Rectal smooth muscle tissue (tissue), 1 donor: Measurements from ENCODE around the gene HSPB9.
"Not testable (repeated sequence)": the region's sequence is repeated elsewhere in the genome, so short reads cannot be mapped to it uniquely, and the experiment has no call there.

ENCODE experiments used
- H3K27ac ChIP-seq: one replicate; pipeline ENCODE4 v1.7.0; 2013; ENCODE audit warnings: low read depth, low read length, inconsistent platforms
- H3K27me3 ChIP-seq: one replicate; pipeline ENCODE4 v1.7.0; 2013; ENCODE audit warnings: low read length; ENCODE audit not compliant: control insufficient read depth, insufficient read depth
- H3K36me3 ChIP-seq: one replicate; pipeline ENCODE4 v1.7.0; 2013; ENCODE audit warnings: low read length; ENCODE audit not compliant: control insufficient read depth, insufficient read depth
- H3K4me1 ChIP-seq: one replicate; pipeline ENCODE4 v1.7.0; 2013; ENCODE audit warnings: low read length; ENCODE audit not compliant: control insufficient read depth, insufficient read depth
- H3K4me3 ChIP-seq: one replicate; pipeline ENCODE4 v1.7.0; 2013; ENCODE audit warnings: low read length
- H3K9ac ChIP-seq: one replicate; pipeline ENCODE4 v1.7.0; 2013; ENCODE audit warnings: low read length

Gene HSPB9

DNA sequence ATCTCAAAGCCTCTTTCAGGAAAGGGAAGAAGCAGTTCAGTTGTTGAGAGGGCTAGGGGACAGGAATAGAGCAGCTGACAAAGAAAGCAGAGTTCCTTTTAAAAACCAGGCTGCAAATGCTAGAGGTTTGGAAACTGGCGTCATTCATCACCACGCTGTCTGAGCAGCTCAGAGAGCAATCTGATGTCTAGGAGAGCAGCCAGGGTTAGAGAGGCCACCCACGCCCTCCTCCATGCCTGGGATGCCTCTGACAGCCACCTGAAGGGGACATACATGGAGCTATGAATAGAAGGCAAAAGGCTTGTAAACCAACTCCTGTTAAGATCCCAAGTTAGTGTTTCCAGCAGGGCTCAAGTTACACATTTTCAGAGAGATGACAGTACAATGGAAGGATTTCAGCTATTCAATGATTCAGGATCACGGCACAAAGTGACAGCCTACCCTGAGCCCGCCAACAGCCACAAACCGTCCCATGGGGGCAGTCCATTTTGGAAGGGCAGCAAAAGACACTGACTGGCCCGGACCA lies 19.8 kb downstream of the HSPB9 start:
- no peak overlapping the region for H3K4me3 ChIP-seq
- H3K4me1 ChIP-seq, result peaks cover 10% of the 10 kb centered on the region
- H3K36me3 ChIP-seq, result peaks cover 15% of the 10 kb centered on the region
- no peaks in the 10 kb centered on the region for H3K27me3 ChIP-seq
- H3K27ac ChIP-seq, result no peak overlapping the region
- H3K9ac ChIP-seq, result no peak overlapping the region

DNA sequence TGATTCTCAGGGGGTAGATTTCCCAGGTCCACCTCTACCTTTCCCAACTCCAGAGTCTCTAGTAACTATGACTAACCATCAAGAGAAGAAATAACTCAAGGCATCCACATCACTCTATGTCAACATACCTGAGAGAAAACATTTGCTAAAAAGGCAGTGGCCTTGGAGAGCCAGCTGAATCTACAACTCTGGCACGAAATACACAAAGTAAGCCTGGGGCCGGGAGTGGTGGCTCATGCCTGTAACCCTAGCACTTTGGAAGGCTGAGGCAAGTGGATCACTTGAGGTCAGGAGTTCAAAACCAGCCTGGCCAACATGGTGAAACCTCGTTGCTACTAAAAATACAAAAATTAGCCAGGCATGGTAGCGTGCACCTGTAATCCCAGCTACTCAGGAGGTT lies 20.5 kb downstream of the HSPB9 start:
- not testable (repeated sequence) for H3K27ac ChIP-seq, H3K9ac ChIP-seq, H3K4me1 ChIP-seq, H3K4me3 ChIP-seq, H3K27me3 ChIP-seq
- peaks cover 15% of the 10 kb centered on the region for H3K36me3 ChIP-seq

DNA sequence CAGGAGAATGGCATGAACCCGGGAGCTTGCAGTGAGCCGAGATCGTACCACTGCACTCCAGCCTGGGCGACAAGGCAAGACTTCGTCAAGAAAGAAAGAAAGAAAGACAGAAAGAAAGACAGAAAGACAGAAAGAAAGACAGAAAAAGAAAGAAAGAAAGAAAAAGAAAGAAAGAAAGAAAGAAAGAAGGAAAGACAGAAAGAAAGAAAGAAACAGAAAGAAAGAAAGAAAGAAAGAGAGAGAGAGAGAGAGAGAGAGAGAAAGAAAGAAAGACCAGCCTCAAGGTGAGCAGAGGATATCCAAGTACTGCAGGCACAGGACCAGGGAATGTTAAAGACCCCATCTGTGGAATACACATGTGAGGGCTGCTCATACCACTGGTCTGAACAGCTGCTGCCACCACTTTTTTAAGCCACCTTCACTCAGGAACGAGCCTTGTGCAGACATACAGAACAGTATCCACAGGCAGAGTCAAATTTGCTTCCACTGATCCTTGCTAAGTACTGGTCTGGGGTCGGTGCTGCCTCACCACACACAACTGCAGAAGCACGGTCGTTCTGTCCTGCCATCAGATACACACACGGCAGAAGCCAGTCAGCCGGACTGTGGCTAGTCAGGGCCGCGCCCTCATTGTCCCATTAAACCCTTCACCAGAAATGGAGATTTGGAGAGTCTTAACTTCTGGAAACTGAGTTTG lies 24.5 kb downstream of the HSPB9 start:
- H3K4me1 ChIP-seq, result no peaks in the 10 kb centered on the region
- H3K27me3 ChIP-seq, result no peaks in the 10 kb centered on the region
- H3K4me3 ChIP-seq, result no peak overlapping the region
- H3K36me3 ChIP-seq, result peaks cover 14% of the 10 kb centered on the region
- H3K9ac ChIP-seq, result no peak overlapping the region
- no peak overlapping the region for H3K27ac ChIP-seq

DNA sequence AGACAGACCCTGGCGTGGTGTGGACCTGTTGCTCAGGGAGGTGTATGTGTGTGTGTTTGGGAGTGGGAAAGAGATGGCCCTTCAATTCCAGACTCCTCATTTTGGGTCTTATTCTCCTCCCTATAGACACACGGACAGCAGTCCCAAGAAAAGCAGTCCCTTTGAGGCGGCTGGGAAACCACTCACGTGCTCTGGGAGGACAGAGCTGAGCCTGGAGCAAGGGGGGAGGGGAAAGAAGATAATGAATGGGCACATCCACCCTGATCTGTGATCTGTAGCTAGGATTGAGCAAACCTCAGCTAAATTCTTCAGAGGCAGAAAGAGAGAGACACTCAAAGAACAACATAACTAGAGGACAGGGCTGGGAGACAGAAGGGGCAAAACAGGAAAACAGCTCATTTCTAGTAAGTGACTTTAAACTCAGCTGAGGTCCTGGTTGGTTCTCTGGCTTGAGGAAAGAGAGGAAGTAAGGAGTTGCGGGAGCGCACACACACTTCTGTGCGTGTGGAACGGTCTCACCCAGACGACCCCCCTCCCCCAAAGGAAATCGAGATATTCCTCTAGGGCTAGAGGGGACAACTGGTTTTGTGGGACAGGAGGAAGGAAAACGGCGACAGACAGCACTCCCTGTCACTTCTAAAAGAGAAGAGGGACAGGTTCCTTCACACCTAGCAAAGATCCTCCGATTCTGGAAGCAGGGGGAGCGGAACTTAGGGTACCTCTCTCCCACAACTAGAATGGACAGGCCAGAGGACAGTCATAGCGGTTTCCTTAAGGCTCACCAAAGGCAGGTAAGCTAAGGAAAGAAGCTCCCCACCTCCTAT lies 31.5 kb downstream of the HSPB9 start:
- H3K27ac ChIP-seq, result peak overlapping the region; percentile 77
- H3K4me3 ChIP-seq, result peak overlapping the region; percentile 98
- no peaks in the 10 kb centered on the region for H3K36me3 ChIP-seq
- H3K4me1 ChIP-seq, result peaks cover 9% of the 10 kb centered on the region
- H3K9ac ChIP-seq, result peak overlapping the region; percentile 72
- H3K27me3 ChIP-seq, result no peaks in the 10 kb centered on the region

DNA sequence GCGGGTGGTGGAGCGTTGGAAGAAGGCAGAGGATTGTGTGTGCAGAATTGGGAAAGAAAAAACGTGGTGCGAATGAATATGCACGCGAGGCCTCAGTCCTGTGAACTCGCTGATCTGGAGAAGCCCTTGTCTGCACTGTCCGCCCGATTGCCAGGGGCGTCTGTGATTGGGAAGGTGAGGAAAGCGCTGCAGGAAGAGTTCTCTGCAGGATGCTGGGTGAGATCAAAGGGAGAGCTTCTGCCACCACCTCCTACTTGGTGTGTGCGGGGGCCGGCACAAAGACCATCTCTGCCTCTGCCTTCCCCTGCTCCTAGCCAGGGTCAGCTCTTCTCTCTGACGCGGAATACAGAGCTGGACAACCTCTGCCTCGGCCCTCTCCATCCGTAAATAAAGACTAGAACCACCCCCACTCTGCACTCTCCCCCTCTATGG lies 33.0 kb downstream of the HSPB9 start:
- no peak overlapping the region for H3K9ac ChIP-seq
- no peaks in the 10 kb centered on the region for H3K27me3 ChIP-seq
- peak overlapping the region; percentile 54 for H3K4me3 ChIP-seq
- H3K36me3 ChIP-seq, result no peaks in the 10 kb centered on the region
- peaks cover 9% of the 10 kb centered on the region for H3K4me1 ChIP-seq
- no peak overlapping the region for H3K27ac ChIP-seq

DNA sequence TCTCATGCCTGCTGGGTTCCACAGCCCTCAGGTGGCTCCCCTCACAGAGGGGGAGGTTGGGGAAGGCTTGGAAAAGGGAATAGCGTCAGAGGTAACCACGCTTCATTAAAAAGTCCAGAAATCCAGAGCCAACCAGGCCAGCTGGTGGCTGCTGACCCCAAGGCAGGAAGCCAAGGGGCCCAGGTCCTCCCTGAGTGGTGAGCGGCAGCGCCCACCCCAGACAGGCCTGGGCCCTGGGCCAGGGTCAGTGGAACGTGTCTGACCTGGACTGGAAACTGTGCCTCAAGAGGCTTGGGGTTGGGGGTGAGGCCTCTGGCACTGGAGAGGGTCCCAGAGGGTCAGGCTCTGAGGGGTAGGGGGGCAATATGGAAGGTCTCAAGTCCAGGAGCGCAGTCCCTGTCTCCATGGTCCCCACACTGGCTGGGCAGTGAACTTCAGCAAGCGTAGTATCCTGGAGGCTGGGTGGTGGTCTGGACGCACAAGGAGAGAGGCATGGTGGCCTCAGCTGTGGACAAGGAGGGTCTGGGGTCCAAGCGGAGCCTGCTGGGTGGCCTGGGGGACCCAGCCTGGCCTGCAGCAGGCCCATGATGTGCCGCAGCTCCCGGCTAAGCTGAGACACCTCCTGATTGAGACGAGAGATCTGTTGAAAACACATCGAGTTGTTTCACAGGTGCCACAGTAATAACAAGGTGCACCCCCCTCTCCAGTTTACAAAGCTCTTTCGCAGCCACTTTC lies 37.4 kb downstream of the HSPB9 start:
- H3K9ac ChIP-seq, result no peak overlapping the region
- no peaks in the 10 kb centered on the region for H3K27me3 ChIP-seq
- H3K36me3 ChIP-seq, result no peaks in the 10 kb centered on the region
- H3K27ac ChIP-seq, result no peak overlapping the region
- H3K4me3 ChIP-seq, result no peak overlapping the region
- H3K4me1 ChIP-seq, result no peaks in the 10 kb centered on the region

DNA sequence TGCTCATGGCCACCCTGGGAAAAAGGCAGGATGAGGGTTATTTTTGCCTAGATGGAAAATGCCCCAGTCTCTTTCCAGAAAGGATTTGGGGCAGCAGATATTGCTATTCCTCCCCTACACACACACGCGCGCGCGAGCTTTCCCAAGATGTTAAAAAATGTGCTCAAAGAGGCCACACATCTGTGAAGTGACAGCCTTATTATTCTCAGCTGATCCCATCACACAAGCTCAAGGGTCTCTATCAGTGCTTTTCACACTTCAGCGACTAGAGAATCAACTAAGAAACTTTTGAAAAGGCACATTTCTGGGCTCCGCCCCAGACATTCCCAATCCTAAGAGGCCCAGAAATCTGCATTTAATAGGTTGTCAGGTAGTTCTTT lies 37.9 kb downstream of the HSPB9 start:
- Histone ChIP-seq H3K9ac (no peak overlapping the region), H3K4me3 (no peak overlapping the region), H3K27ac (no peak overlapping the region), H3K36me3 (no peaks in the 10 kb centered on the region), H3K4me1 (no peaks in the 10 kb centered on the region), H3K27me3 (no peaks in the 10 kb centered on the region)

DNA sequence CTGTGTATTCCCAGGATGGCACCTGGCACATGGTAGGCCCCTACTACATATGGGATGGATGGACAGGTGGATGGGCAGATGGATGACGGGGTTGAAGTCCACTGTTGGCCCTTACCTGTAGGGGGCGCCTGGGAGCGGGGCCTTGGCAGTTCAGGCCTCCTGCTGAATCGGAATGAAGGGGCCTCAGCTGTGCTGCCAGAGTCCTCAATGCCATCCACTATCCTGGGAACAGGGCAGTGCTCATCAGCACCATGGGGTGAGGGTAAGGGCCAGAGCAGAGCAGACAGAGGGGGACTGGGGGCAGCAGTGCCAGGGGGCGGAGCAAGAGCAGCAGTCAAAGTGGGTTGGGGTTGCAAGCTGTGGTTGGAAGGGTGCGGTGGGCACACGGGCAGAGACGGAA lies 40.5 kb downstream of the HSPB9 start:
- no peak overlapping the region for H3K4me3 ChIP-seq
- H3K36me3 ChIP-seq, result no peaks in the 10 kb centered on the region
- H3K4me1 ChIP-seq, result no peaks in the 10 kb centered on the region
- H3K27ac ChIP-seq, result no peak overlapping the region
- H3K9ac ChIP-seq, result no peak overlapping the region
- H3K27me3 ChIP-seq, result no peaks in the 10 kb centered on the region

DNA sequence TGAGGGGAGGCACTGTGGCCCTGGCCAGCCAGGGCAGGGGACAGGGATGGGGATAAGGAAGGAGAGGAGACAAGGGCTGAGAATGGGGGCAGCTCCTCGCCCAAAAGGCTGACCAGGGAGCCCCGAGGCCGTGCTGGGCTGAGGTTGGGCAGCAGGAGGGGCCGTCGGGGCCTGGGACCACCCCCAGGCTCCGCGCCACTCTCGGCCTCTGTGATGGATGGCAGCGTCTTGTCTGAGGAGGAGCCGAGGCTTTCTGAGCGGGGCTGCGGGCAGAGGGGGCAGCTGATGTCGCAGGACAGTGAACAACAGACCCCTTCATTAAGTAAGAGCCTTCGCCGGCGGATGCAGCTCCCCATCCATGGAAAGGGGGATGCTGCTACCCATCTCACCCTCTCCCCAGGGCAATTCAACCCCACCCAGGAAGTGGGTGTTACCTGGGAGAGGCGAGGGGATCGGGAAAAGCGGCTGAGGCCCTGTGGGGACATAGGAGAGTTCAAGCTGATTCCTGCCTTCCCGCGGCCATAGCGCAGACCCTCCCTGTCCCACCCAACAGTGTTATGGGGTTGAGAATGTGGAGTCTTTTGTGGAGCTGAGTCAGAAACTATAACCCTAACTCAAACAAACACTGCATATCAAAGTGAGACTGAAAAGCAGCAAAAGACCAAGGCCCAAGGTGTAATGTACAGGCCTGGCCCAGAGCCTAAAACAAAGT lies 41.2 kb downstream of the HSPB9 start:
- Histone ChIP-seq H3K9ac (no peak overlapping the region), H3K4me1 (no peaks in the 10 kb centered on the region), H3K36me3 (no peaks in the 10 kb centered on the region), H3K27me3 (no peaks in the 10 kb centered on the region), H3K4me3 (no peak overlapping the region), H3K27ac (no peak overlapping the region)

DNA sequence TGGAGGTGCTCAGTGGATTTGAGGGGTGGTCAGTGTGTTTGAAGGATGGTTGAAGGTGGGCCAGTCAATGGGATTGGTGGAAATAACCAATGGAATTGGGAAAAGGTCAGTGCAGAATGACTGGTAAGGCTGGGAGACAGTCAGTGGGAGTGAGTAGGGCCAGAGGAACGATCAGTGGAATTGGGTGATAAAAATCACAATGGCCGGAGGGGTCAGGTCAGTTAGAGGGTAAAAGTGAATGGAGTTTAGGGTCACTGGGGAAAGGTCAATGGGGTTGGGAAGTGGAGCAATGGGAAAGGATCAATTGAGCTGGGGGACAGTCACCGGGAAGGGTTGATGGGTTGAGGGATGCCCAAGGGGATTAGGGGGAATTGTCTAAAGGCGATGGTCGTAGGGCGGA lies 43.1 kb downstream of the HSPB9 start:
- H3K27me3 ChIP-seq, result no peaks in the 10 kb centered on the region
- H3K4me1 ChIP-seq, result no peaks in the 10 kb centered on the region
- H3K27ac ChIP-seq, result no peak overlapping the region
- H3K36me3 ChIP-seq, result no peaks in the 10 kb centered on the region
- no peak overlapping the region for H3K9ac ChIP-seq
- H3K4me3 ChIP-seq, result no peak overlapping the region

DNA sequence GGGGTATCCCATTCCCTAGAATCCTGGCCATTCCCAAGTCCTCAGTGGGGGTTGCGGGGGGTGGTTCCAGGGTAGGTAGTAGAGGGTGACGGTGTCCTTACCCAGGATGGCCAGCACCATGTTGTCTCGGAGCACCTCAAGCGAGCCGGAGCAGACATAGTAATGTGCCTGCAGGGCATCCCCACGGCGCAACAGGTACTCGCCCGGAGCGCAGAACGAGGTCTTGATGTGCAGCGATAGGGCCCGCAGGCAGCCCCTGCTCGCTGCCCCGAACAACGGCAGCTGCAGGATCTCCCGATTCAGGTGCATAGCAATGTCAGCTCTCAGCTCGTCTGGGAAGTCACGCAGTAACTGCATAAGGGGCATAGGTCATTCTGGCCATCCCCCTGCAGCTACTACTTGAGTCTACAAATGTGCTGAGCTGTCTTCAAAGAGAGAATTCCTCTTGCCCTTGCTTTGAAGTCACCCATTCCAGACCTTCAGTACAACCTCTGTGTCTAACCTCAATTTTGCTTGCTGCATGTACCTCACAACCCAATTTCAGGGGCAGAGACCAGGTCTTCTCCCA lies 43.7 kb downstream of the HSPB9 start:
- Histone ChIP-seq H3K4me3 (no peak overlapping the region), H3K9ac (no peak overlapping the region), H3K27me3 (no peaks in the 10 kb centered on the region)

DNA sequence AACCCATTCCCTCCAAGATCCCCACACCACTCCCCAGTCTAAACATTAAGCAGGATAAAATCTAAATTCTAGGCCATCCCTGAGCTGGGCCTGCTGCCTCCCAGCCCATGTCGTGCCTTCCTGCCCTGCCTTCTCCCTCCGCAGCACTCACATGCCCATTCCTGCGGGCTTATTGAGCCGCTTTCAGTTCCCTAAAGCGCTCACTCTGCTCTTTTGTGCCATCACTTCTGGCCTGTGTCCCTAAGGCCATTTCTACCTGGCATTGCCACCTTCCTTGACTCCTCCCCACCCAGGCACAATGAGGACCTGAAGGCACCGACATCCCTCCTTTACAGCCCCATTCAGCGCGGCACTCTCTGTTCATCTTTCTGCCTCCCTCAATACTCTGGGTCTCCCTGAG lies 45.2 kb downstream of the HSPB9 start:
- Histone ChIP-seq H3K4me3 (no peak overlapping the region), H3K36me3 (no peaks in the 10 kb centered on the region), H3K27ac (no peak overlapping the region), H3K4me1 (no peaks in the 10 kb centered on the region), H3K9ac (no peak overlapping the region), H3K27me3 (no peaks in the 10 kb centered on the region)

More for the DNA sequence above, 43.7 kb downstream of the HSPB9 start:
- no peaks in the 10 kb centered on the region for H3K36me3 ChIP-seq
- H3K27ac ChIP-seq, result no peak overlapping the region
- no peaks in the 10 kb centered on the region for H3K4me1 ChIP-seq
